NCI-H510A (cell line): ENCODE measurements around the gene NUAK2.
A peak's percentile ranks its signal among the peaks of the same experiment; 100 is the strongest.

Source experiments
- DNase-seq: peaks from one replicate; lab custom pipeline; 2025; lab: John Stamatoyannopoulos, UW

The NUAK2 gene

GRCh38 chr1:205346956-205347574 lies 25.5 kb upstream of the NUAK2 start:
- no peak for DNase-seq

DNA sequence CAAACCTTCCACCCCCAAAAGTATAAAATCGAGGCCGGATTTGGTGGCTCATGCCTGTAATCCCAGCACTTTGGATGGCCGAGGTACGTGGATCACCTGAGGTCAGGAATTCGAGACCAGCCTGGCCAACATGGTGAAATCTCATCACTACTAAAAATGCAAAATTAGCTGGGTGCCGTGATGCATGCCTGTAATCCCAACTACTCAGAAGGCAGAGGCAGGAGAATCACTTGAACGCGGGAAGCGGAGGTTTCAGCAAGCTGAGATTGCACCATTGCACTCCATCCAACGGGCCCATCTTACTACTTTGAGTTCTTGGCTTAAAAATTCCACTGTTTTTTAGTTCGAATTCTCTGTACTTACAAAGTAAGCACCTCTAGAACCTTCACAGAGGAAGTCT lies 24.2 kb upstream of the NUAK2 start:
- DNase-seq: no peak

DNA sequence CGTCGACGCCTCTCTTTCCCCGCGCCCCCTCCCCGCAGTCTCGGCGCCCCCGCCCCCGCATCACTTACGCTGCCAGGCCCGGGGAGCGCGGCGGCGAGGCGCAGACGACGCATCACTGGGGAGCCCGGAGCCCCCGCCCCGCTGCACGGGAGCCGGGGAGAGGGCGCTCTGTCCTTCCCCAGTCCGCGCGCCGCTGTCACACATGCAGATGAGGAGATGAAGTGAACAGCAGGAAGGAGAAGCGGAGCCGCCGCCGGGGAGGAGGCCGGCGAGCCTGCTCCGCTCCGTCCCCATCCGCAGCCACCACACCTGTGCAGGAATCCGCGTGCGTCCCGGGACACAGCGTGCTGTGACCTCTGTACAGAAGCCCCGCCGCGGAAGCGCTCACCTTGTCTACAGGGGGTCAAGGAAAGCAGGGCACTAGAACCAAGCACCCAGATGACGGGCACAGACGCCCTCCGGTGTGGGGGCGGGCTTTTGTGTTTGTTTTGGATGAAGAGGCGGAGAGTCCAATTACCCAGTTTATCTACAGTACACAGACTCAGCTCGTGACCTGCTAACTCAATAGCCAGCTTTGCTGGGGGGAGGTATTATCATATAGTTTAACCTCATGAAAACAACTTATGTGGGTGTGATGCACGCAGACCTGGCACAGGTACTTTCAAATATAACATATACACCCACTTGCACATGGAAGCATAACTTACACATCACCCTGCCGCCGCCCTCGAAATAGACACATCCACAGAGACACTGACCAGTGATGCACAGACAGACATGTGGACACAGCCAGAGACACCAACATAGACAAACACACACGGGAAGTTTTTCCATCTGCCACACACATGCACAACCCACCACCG lies 22.8 kb upstream of the NUAK2 start:
- DNase-seq: peak; percentile 33

DNA sequence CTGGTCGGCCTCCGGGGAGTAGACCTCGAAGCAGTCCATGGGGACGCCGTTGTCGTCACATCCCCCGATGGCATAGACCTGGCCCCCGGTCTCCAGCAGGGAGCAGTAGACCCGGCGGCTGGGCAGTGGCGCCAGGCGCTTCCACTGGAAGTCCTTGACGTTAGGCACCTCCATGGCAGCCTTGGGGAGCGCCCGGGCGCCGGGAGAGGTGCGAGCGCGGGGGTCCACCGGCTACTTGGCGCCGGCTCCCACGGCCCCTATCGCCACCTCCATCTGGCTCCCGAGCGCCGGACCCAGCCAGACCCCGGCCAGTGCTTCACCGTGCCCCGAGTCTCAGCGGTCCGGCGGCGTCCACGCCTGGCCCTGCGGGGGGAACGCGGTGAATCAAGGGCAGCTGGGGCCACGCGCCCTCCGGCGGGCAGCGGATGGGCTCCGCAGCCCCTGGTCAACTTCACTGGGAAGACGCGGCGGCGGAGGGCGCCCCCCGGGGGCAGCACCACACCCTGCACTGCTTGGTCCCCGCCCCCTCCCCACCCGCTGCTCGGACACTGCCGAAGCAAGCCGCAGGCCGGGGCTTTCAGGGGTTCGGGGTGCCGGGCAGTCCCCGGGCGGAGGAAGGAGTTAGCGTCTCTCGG lies 22.0 kb upstream of the NUAK2 start:
- peak; percentile 28 for DNase-seq

DNA sequence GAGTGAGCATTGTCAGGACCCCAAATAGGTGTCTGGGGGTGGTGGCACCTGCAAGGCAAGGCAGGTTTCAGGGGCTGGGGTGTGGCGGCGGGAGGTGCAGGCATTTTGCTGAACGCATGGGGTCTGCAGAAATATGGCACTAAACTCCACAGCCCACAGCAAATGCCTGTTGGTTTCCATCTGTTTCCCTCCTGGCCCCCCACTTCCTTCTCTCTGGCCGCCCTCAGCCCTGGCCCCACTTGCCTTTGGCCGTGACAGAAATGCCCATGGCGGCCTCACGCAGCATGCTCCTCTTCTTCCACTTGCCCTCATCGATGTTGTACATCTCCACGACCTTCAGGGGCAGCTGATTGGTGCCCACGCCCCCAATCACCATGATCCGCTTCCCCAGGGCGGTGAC lies 21.4 kb upstream of the NUAK2 start:
- no peak for DNase-seq

GRCh38 chr1:205340676-205341075 lies 19.1 kb upstream of the NUAK2 start:
- no peak for DNase-seq

DNA sequence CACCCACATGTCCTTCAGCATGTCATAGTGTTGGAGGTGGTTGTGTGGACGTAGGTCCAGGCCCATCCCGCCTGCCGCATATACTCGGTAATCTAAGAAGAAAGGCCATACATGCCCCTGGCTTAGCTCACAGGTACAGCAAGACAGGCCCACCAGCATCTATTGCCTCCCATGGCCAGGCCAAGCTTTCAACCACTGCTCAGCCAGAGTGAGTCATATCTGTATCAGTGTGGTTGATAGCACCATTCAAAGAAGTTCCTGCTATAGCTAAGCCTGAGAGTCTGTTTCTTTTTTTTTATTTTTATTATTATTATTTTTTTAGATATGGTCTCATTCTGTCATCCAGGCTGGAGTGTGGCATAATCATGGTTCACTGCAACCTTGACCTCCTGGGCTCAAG lies 18.2 kb upstream of the NUAK2 start:
- no peak for DNase-seq

DNA sequence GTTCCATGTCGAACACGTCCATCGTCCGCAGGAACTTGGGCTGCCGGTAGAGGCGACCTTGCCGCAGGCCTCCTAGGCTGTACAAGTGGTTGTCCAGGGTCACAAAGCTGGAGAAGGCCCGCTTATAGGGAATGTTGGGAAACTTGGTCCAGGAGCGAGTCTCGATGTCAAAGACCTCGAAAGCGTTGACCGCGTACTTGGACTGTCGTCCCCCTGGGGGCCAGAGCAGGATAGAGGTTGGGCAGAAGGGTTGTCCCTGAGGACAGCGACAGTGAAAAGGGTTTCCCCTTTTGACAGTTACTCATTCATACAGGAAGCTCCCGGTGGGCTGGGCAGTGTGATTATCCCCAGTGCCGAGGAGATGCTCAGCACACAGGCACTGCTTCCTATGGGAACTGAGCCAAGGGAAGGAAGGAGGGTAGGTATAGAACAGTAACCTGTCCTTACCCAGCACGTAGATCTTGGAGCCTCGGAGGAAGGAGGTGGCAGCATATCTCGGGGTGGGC lies 17.7 kb upstream of the NUAK2 start:
- no peak for DNase-seq

DNA sequence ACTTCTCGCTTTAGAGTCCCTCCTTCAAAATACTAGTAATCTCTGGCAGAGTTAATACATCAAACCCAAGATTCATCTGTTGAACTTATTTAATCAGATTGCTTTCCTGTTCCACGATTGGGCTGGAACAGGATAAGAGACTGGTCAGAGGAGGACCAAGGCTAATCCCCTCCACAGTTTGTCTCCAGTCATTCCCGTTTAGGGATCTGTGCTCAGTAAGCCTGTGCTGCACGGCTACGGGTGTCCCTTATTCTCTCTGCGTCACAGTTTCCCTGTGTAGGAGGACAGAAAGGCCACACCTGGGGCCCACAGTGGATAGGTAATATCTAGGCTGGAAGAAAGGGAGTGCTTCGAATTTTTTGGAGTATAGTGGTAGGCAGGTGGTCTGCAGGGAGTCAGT lies 16.5 kb upstream of the NUAK2 start:
- no peak for DNase-seq

- DNase-seq: no peak
Measured at GRCh38 chr1:205337481-205337880, 15.9 kb upstream of the NUAK2 start.

GRCh38 chr1:205335692-205336091 lies 14.1 kb upstream of the NUAK2 start:
- peak; percentile 62 for DNase-seq

DNA sequence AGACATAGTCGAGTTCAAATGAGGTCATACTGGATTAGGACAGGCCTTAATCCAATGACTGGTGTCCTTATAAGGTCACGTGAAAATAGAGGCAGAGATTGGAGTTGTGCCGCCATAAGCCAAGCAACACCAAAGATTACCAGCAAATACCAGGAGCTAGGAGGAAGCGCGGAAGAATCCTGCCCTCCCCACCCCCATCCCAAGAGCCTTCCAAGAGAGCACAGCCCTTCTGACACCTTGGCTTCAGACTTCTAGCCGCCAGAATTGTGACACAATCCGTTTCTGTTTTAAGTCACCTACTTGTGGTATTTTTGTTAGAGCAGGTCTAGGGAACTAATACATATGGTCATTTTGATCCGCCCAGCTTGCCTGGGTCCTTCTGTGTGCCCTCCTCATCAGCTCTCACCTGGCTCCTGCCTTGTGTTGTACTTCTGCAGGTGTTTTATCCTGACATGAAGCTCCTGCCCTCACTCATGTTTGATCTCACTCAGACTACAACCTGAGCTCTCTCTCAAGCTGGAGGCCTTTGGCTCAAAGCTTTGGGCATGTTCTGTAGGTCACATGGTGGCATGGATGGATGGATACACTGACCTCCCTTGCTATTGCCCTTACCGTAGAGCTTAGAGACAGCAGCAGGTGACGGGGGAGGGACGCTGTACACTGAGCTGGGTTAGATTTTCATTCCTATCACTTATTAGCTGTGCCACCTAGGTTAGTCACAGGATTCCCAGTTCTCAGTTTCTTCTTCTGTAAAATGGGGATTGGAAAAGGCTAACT lies 10.7 kb upstream of the NUAK2 start:
- DNase-seq: no peak

GRCh38 chr1:205330150-205330549 lies 8.6 kb upstream of the NUAK2 start:
- no peak for DNase-seq

DNA sequence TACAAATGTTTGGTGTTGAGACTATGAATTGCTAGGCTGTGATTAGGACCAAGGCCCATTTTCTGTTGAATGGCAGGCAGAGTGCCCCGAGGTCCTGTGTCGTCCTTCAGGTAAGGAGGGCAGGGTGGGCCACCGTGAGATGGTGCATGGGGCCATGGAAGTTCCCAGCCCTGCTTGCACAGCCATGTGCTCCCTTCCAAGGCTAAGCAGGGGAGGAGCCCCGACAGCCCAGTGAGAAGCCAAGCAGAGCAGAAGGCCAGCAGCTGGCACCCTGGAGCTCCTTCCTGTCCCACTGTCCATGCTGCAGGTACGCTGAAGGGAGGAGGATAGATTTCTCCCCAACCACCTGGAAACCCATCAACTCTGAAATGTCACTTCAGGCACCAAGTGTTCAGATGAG lies 8.2 kb upstream of the NUAK2 start:
- DNase-seq: peak; percentile 30

- DNase-seq: no peak
Measured at GRCh38 chr1:205328476-205328875, 6.9 kb upstream of the NUAK2 start.

- DNase-seq: no peak
Measured at GRCh38 chr1:205326812-205327466, 5.4 kb upstream of the NUAK2 start.

DNA sequence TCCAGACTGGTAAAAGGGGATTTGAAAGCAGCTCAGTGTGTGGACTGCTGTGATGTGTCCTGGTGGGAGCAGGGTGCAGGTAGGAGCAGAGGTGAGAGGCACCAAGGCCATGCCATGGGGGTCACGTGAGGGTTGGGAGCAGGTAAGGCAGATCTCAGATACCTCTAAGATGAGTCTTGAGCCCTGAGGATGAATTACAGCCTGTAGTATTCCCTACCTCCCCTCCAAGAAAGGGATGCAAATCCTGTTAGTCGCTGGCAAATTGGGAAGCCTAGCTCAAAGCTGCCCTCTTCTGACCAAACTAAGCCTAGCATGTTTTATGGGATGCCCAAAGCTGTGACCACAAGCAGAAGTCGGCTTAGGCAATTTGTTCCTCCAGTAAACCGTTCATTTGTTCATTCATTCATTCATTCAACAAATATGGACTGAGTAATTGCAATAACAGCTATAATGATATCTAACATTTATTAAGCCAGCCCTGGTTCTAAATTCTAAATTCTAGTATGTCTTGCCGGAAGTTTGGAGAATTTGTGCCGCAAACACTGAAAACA lies 3.9 kb upstream of the NUAK2 start:
- DNase-seq: peak; percentile 29

DNA sequence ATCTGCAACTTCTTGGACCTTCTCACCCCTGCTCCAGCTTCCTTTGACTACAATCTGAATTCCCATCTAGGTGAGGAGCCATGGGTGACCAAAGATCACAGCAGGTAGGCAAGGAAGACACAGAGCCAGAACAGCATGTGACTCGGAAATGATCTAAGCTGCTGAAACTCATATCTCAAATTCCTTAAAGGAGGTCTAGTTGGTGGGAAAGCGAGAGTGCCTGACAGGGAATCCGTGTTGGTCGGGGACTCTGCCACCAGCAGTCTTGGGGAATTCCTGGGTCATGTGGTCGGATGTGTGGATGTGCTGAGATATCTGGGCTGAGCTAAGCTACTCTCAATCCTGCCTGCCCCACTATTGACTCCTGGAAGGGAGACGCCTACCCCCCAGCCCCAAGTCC lies 3.2 kb upstream of the NUAK2 start:
- no peak for DNase-seq

DNA sequence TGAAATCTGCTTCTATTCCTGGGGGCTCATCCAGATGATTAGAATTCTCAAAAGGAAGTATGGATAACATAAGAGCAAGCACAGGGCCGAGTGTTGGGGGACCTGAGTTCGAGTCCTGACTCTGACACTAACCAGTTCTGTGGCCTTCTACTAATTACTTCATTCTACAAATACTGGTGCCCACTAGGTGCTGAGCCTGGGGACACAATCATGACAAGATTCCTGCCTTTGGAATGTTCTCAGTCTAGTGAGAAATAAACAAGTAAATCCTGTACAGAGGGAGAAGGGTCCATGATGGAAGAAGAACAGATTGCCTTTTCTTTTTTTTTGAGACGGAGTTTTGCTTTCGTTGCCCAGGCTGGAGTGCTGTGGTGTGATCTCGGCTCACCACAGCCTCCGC lies 2.2 kb upstream of the NUAK2 start:
- no peak for DNase-seq

- no peak for DNase-seq
Measured at GRCh38 chr1:205321959-205322283, 376 bp upstream of the NUAK2 start.
